WI38 (cell line): ENCODE results near the gene IQCC.

Source experiments
- H3K4me3 ChIP-seq: 2 replicates; pipeline ENCODE4 v1.5.1; 2011; ENCODE audit warnings: low read depth, mild to moderate bottlenecking, control low read depth, low read length
- CTCF ChIP-seq: IDR thresholded peaks from 2 replicates; pipeline ENCODE4 v1.5.1; 2012; ENCODE audit warnings: low read depth, mild to moderate bottlenecking, control low read depth, low read length

Gene IQCC

GRCh38 chr1:32250893-32251716, 45.6 kb downstream of the IQCC start, which contains the start of gene LCK:
LCK (plus strand) TSS chr1:32251265; CDS start chr1:32274330, 23,065 bp downstream.
- TF ChIP-seq CTCF = no peak
- no peak within 1 kb of the TSS for H3K4me3 ChIP-seq

GRCh38 chr1:32255072-32256071, 49.9 kb downstream of the IQCC start:
- H3K4me3 ChIP-seq = no peak overlapping the region
- TF ChIP-seq CTCF = no peak

- no peak overlapping the region for H3K4me3 ChIP-seq
- TF ChIP-seq CTCF = no peak
Measured at GRCh38 chr1:32256473-32257226, 51.2 kb downstream of the IQCC start.

- no peak overlapping the region for H3K4me3 ChIP-seq
- TF ChIP-seq CTCF = no peak
Measured at GRCh38 chr1:32257227-32257508, 51.7 kb downstream of the IQCC start.
